ENCODE results near the gene NODAL.
"Not testable (repeated sequence)": the region's sequence is repeated elsewhere in the genome, so short reads cannot be mapped to it uniquely, and the experiment has no call there.

- TF ChIP-seq, protein P1, sequence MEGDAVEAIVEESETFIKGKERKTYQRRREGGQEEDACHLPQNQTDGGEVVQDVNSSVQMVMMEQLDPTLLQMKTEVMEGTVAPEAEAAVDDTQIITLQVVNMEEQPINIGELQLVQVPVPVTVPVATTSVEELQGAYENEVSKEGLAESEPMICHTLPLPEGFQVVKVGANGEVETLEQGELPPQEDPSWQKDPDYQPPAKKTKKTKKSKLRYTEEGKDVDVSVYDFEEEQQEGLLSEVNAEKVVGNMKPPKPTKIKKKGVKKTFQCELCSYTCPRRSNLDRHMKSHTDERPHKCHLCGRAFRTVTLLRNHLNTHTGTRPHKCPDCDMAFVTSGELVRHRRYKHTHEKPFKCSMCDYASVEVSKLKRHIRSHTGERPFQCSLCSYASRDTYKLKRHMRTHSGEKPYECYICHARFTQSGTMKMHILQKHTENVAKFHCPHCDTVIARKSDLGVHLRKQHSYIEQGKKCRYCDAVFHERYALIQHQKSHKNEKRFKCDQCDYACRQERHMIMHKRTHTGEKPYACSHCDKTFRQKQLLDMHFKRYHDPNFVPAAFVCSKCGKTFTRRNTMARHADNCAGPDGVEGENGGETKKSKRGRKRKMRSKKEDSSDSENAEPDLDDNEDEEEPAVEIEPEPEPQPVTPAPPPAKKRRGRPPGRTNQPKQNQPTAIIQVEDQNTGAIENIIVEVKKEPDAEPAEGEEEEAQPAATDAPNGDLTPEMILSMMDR (IDR thresholded peaks at IDR 0.05): not testable (repeated sequence)
- TF ChIP-seq, protein P2, sequence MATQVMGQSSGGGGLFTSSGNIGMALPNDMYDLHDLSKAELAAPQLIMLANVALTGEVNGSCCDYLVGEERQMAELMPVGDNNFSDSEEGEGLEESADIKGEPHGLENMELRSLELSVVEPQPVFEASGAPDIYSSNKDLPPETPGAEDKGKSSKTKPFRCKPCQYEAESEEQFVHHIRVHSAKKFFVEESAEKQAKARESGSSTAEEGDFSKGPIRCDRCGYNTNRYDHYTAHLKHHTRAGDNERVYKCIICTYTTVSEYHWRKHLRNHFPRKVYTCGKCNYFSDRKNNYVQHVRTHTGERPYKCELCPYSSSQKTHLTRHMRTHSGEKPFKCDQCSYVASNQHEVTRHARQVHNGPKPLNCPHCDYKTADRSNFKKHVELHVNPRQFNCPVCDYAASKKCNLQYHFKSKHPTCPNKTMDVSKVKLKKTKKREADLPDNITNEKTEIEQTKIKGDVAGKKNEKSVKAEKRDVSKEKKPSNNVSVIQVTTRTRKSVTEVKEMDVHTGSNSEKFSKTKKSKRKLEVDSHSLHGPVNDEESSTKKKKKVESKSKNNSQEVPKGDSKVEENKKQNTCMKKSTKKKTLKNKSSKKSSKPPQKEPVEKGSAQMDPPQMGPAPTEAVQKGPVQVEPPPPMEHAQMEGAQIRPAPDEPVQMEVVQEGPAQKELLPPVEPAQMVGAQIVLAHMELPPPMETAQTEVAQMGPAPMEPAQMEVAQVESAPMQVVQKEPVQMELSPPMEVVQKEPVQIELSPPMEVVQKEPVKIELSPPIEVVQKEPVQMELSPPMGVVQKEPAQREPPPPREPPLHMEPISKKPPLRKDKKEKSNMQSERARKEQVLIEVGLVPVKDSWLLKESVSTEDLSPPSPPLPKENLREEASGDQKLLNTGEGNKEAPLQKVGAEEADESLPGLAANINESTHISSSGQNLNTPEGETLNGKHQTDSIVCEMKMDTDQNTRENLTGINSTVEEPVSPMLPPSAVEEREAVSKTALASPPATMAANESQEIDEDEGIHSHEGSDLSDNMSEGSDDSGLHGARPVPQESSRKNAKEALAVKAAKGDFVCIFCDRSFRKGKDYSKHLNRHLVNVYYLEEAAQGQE (IDR thresholded peaks at IDR 0.05; ENCODE audit: insufficient read depth in 1 of 2, low read depth in 2 of 2, low read length in 1 of 2): not testable (repeated sequence)
Measured at GRCh38 chr10:70483872-70484271, 42.4 kb upstream of the NODAL start.

Data from Panc1 (cell line).